HG02678 (cell line): ENCODE measurements around the gene UROD.
"Not testable (repeated sequence)": the region's sequence is repeated elsewhere in the genome, so short reads cannot be mapped to it uniquely, and the experiment has no call there.

Experiments used
- ATAC-seq: cut with Tn5 transposase; IDR thresholded peaks from one replicate; pipeline ENCODE4 v1.9.1; 2021; ENCODE audit warnings: mild to moderate bottlenecking, moderate library complexity; ENCODE audit not compliant: unreplicated experiment

The UROD gene

DNA sequence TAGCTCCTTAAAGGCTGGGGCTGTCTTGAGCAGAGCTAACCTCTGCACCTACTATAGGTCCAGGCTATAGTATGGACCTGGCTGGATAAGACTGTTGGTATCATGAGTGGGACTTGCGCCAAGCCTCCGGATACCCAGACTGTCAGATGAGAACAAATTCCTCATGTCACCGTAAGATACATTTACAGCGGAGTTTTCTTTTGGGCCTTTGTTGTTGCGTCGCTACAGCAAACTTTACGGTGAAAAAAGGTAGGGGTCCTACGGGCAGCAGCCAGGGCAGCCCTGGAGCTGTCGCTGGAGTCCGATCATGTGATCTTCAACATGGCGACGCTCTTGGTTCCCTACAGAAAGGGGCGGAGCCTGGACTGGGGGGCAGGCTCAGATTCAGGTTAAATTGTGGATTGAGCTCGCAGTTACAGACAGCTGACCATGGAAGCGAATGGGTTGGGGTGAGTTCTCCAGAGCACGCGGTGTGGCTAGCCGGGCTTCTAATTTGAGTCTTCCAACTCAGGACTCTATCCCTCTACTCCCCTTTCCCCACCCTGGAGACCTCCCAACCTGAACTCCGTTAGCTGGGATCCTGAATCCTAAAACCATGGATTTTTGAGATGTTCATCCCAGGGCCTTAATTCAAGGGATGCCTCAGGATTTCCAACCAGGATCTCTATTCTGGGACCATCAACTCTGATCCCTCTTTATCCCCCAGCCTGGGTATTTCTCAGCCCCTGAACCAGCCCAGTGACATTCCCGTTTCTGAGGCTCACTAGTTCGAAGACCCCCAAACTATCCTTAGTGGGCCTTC lies at the start of gene UROD:
Gene UROD (plus strand): TSS at position 418 of the 802 bp plus-strand sequence. CDS start 12 bp downstream, at position 430.
- ATAC-seq: peak; percentile 70

GRCh38 chr1:44962729-44963128 lies 49.3 kb upstream of the UROD start:
- ATAC-seq: no peak

DNA sequence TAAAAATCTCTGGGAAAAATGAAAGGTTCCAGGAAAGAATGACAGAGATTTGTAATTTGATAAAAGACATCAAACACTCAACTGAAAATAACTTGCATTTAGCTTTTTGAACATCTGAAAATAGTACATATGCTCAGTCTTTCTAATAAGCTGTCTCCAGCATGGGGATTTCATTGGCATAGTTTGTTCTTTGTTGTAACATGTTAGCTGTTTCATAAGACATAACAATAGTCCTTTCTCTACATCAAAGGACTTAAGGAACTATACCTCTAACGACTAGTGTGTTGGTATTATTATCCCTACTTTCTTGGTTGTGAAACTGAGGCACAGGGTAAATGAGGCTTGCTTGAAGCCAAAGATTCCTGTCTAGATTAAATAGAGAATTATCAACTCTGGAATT lies 47.7 kb upstream of the UROD start:
- no peak for ATAC-seq

- no peak for ATAC-seq
Measured at GRCh38 chr1:44970317-44970716, 41.7 kb upstream of the UROD start.

DNA sequence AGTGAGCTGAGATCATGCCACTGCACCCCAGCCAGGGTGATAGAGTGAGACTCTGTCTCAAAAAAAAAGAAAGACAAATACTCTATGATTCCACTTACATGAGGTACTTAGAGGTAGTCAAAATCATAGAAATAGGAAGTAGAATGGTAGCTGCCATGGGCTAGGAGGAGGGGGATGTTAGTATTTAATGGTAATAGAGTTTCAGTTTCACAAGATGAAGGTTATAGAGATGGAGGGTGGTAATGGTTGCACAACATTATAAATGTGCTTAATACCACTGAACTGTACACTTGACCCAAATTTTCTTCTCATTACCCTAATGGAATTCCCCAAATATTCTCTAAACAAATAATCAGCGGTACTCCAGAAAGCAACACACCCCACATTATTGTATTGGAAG lies 38.4 kb upstream of the UROD start:
- ATAC-seq: no peak

DNA sequence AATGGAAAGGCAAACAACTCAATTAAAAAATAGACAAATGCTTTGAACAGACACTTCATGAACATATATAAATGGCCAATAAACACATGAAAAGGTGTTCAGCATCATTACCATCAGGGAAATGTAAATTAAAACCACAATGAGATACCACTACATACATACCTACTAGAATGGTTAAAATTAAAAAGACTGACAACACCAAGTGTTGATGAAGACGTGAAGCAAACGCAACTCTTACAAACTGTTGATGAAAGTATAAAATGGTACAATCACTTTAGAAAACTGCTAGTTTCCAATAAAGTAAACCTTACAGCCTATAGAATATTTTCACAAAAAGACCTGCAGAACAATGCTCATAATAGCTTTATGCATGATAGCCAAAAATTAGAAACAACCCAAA lies 35.8 kb upstream of the UROD start:
- no peak for ATAC-seq

DNA sequence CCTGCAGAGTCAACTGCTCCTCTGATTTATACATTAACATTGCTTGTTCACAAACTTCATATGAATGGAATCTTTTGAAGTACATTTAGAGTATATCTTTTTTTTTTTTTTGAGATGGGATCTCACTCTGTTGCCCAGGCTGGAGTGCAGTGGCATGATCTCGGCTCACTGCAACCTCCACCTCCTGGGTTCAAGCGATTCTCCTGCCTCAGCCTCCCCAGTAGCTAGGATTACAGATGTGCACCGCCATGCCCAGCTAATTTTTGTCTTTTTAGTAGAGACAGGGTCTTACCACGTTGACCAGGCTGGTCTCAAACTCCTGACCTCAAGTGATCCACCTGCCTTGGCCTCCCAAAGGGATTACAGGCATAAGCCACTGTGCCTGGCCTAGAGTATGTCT lies 34.7 kb upstream of the UROD start:
- not testable (repeated sequence) for ATAC-seq

DNA sequence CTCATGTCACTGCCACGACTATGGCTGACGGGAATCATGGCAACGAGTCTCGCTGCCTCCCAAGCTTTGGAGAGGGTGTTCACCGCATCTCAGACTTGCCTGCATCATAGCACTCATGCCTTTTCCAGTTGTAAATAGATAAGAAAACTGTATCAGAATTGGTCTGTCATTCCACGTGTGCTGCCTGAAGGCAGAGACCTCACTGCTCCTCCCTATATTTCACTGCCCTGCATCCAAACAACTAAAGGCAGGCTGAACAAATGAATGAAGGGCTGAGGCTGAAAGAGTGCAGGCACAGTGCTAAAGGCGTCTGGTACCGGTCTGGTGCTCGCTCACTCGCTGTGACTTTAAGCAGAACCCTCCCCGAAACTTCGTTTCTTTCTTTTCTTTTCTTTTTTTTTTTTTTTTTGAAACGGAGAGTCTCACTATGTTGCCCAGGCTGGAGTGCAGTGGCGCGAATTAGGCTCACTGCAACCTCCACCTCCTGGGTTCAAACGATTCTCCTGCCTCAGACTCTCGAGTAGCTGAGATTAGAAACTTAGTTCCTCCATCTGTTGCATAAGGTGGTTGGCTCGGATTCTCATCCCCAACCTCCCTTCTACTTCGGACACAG lies 26.2 kb upstream of the UROD start:
- peak; percentile 8 for ATAC-seq

GRCh38 chr1:44988531-44989156 lies 23.4 kb upstream of the UROD start:
- ATAC-seq: no peak

GRCh38 chr1:44994309-44994898 lies 17.6 kb upstream of the UROD start:
- ATAC-seq: no peak

DNA sequence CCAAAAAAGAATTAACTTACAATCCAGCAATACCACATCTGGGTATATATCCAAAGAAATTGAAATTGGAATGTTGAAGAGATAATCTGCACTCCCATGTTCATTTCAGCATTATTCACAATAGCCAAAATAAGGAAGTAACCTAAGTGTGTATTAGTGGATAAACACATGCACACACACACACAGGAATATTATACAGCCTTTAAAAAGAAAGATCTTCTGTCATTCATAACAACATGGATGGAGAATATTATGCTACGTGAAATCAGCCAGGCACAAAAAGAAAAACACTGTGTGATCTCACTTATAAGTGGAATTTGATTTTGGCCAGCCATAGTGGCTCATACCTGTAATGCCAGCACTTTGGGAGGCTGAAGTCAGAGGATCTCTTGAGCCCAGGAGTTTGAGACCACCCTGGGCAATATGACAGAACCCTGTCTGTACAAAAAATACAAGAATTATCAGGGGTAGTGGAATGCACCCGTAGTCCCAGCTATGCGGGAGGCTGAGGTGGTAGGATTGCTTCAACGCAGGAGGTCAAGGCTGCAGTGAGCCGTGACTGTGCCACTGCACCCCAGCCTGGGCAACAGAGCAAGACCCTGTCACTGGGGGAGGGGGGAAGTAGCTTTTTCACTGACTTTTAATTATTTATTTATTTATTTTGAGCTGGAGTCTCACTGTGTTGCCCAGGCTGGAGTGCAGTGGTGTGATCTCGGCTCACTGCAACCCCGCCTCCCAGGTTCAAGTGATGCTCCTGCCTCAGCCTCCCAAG lies 16.4 kb upstream of the UROD start:
- ATAC-seq: no peak

GRCh38 chr1:44999232-44999631 lies 12.8 kb upstream of the UROD start:
- no peak for ATAC-seq

DNA sequence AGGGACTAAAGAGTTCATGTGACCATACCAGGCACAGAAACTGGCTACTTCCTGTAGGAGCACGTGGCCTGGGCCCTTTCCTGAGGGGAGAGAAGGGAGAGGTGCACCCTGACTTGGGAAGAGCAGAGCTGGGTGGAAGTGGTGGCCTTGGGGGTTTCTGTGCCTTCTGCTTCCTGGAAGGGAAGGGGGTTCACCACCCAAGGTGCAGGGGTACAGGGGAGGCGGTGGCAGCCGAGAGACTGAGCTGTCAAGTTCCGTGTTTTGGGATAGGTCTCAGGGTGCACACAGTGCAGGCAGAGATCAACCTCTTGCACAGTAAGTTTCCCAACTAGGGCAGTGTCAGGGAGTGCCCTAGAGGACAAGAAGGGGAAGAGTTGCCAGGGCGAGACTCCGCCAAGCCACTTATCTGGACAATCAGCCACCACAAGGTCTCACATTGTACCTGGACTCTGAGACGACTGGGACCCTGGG lies 11.0 kb upstream of the UROD start:
- ATAC-seq: no peak

DNA sequence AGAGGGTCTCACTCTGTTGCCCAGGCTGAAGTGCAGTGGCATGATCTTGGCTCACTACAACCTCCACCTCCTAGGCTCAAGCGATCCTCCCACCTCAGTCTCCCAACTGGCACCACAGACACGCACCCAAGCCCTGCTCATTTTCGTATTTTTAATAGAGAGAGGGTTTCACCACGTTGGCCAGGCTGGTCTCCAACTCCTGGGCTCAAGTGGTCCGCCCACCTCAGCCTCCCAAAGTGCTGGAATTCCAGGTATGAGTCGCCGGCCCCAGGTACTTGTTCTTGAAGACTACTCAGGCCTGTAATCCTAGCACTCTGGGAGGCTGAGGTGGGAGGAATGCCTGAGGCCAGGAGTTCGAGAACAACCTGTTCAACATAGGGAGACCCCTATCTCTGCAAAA lies 10.5 kb upstream of the UROD start:
- ATAC-seq: not testable (repeated sequence)

- no peak for ATAC-seq
Measured at GRCh38 chr1:45002650-45003645, 9.1 kb upstream of the UROD start.

GRCh38 chr1:45003741-45004140 lies 8.3 kb upstream of the UROD start:
- no peak for ATAC-seq

DNA sequence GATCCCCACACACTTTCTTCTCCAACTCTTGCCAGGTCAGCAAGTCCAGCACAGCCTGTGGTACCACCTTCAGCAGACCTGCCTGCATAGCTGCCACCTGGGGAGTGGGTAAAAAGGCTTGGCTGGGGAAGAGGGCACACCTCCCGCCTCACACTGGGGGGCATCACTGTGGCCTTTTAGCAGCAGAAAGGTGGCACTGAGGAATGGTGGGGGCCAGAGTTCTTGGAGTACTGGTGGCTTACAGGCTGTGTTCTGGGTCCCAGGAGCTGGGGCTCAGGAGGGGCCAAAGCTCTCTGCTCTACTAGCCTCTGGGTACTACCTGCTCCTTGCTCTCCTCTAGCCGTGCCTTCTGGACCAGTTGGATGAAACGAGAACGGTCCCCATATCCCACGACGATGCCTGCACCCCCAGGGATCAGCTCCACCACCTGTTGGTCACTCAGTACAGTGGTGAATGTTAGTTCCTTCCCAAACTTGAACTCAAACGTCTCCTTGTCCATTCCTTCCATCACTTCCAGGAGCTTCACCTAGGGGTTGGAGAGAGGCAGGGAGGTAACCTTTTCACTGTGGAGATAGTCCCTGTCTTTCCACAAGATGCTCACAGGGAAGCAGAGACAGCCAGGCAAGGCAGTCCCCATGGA lies 7.7 kb upstream of the UROD start:
- no peak for ATAC-seq

DNA sequence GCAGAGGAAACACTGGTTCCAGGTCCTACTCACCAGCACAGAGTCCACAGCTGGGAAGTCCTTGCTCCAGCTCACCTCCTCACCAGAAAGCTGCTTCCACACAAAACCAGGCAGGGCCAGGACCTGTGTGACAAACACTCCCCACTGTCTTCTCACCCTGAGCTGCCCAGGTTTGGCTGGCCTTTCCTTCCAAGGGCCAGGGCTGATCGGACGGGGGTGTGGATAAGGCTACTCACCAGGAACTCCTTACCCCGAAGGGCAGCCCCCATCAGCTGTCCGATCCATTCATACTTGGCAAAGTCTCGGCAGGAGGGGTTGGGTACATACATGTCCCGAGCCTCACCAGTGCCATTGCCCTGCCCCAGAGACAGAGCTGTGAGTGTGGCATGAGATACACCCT lies 6.3 kb upstream of the UROD start:
- ATAC-seq: no peak

DNA sequence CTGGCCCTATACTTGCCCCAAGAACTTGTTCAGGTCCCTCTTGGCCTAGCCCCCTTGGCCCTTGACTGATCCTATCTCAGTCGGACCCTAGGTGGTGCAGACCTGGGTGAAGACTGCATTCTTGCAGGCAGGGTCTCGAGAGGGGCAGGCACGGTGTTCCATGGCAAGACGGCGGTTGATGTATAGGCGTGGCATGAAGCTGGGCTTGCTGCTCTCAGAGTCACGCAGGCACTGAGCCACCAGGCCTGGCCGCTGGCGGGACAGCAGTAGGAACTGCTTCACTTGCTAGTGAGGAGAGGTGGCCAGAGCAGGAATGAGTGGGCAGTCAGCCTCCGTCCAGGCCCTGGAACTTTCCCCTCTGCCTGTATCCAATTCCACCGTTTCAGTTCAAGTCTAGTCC lies 4.7 kb upstream of the UROD start:
- ATAC-seq: no peak
